ENCODE data around the gene ZSWIM6.

ZSWIM6 gene

GRCh38 chr5:61567337-61567736 lies 235.3 kb downstream of the ZSWIM6 start:
- Histone ChIP-seq H3K9me3 (replicated peaks; ENCODE audit: insufficient read depth, low read length) (no peaks in the 10 kb centered on the region), H3K9ac (ENCODE audit: low read length) (no peak overlapping the region), H3K27me3 (replicated peaks; ENCODE audit: insufficient read depth, low read length) (no peaks in the 10 kb centered on the region), H4K20me1 (ENCODE audit: insufficient read depth, low read length) (no peaks in the 10 kb centered on the region), H3K79me2 (ENCODE audit: low read length) (no peaks in the 10 kb centered on the region), H3K9me2 (replicated peaks; ENCODE audit: insufficient read depth, low read length) (no peaks in the 10 kb centered on the region), H2AFZ (ENCODE audit: low read length) (no peak overlapping the region), H3K36me3 (replicated peaks; ENCODE audit: insufficient read depth, low read length) (no peaks in the 10 kb centered on the region), H3K4me1 (ENCODE audit: low read length) (no peaks in the 10 kb centered on the region), H3K4me3 (ENCODE audit: low read length) (no peak overlapping the region), H3K4me2 (ENCODE audit: low read depth, low read length) (no peak overlapping the region), H3K27ac (ENCODE audit: low read length) (no peak overlapping the region), H3F3A (ENCODE audit: insufficient read depth, low read length) (no peaks in the 10 kb centered on the region)
- no peak for TF ChIP-seq EZH2 (optimal IDR thresholded peaks at IDR 0.05; ENCODE audit: low read depth, low read length)
- TF ChIP-seq EZH2phosphoT487 (IDR thresholded peaks at IDR 0.05; ENCODE audit: low read length): no peak
- TF ChIP-seq CTCF (IDR thresholded peaks at IDR 0.05; ENCODE audit: low read length): no peak
- DNase-seq: no peak

- H3K27ac ChIP-seq (ENCODE audit: low read length): no peak overlapping the region
- no peak overlapping the region for H3K4me3 ChIP-seq (ENCODE audit: low read length)
- no peak overlapping the region for H3K4me2 ChIP-seq (ENCODE audit: low read depth, low read length)
- H3K9ac ChIP-seq (ENCODE audit: low read length): no peak overlapping the region
- H3K79me2 ChIP-seq (ENCODE audit: low read length): no peaks in the 10 kb centered on the region
- no peak overlapping the region for H2AFZ ChIP-seq (ENCODE audit: low read length)
- no peaks in the 10 kb centered on the region for H3K36me3 ChIP-seq (replicated peaks; ENCODE audit: insufficient read depth, low read length)
- no peak for TF ChIP-seq EZH2phosphoT487 (IDR thresholded peaks at IDR 0.05; ENCODE audit: low read length)
- TF ChIP-seq CTCF (IDR thresholded peaks at IDR 0.05; ENCODE audit: low read length): no peak
- TF ChIP-seq EZH2 (optimal IDR thresholded peaks at IDR 0.05; ENCODE audit: low read depth, low read length): no peak
- DNase-seq: no peak
- no peaks in the 10 kb centered on the region for H3K27me3 ChIP-seq (replicated peaks; ENCODE audit: insufficient read depth, low read length)
- H3F3A ChIP-seq (ENCODE audit: insufficient read depth, low read length): no peaks in the 10 kb centered on the region
- no peaks in the 10 kb centered on the region for H4K20me1 ChIP-seq (ENCODE audit: insufficient read depth, low read length)
- no peaks in the 10 kb centered on the region for H3K9me3 ChIP-seq (replicated peaks; ENCODE audit: insufficient read depth, low read length)
- H3K9me2 ChIP-seq (replicated peaks; ENCODE audit: insufficient read depth, low read length): no peaks in the 10 kb centered on the region
- no peaks in the 10 kb centered on the region for H3K4me1 ChIP-seq (ENCODE audit: low read length)
These were observed 237.3 kb downstream of the ZSWIM6 start for GRCh38 chr5:61569353-61569752.

GRCh38 chr5:61570767-61571166 lies 238.7 kb downstream of the ZSWIM6 start:
- H3K27ac ChIP-seq (ENCODE audit: low read length): no peak overlapping the region
- H3K27me3 ChIP-seq (replicated peaks; ENCODE audit: insufficient read depth, low read length): no peaks in the 10 kb centered on the region
- H3K36me3 ChIP-seq (replicated peaks; ENCODE audit: insufficient read depth, low read length): no peaks in the 10 kb centered on the region
- no peaks in the 10 kb centered on the region for H3K9me3 ChIP-seq (replicated peaks; ENCODE audit: insufficient read depth, low read length)
- H3K4me3 ChIP-seq (ENCODE audit: low read length): no peak overlapping the region
- H3K9ac ChIP-seq (ENCODE audit: low read length): no peak overlapping the region
- no peaks in the 10 kb centered on the region for H3K79me2 ChIP-seq (ENCODE audit: low read length)
- no peak overlapping the region for H2AFZ ChIP-seq (ENCODE audit: low read length)
- no peaks in the 10 kb centered on the region for H3F3A ChIP-seq (ENCODE audit: insufficient read depth, low read length)
- H3K9me2 ChIP-seq (replicated peaks; ENCODE audit: insufficient read depth, low read length): no peaks in the 10 kb centered on the region
- DNase-seq: no peak
- no peaks in the 10 kb centered on the region for H3K4me1 ChIP-seq (ENCODE audit: low read length)
- no peaks in the 10 kb centered on the region for H4K20me1 ChIP-seq (ENCODE audit: insufficient read depth, low read length)
- TF ChIP-seq CTCF (IDR thresholded peaks at IDR 0.05; ENCODE audit: low read length) (no peak), EZH2 (optimal IDR thresholded peaks at IDR 0.05; ENCODE audit: low read depth, low read length) (no peak), EZH2phosphoT487 (IDR thresholded peaks at IDR 0.05; ENCODE audit: low read length) (no peak)
- H3K4me2 ChIP-seq (ENCODE audit: low read depth, low read length): no peak overlapping the region
